Keratinocyte (primary cell): Measurements from ENCODE around the gene DHRSX. TPM values are rescaled to one million over a fixed set of nuclear protein-coding genes. Genes with fewer than 3 reads are reported as not detected.

Experiments used
- DNase-seq: peaks from one replicate; pipeline ENCODE4 v3.0.0-alpha.2; 2011; ENCODE audit warnings: low read depth, missing footprints, low spot score
- FAIRE-seq: peaks from 2 replicates; lab custom pipeline; 2011; peaks lifted over from hg19 to GRCh38; lab: Jason Lieb, UNC
- H2AFZ ChIP-seq: 2 replicates; pipeline ENCODE4 v1.6.0; 2012; ENCODE audit warnings: low read length, control low read depth, inconsistent platforms; ENCODE audit not compliant: control insufficient read depth
- H3K27ac ChIP-seq: 2 replicates; pipeline ENCODE4 v1.5.1; 2011; ENCODE audit warnings: low read length; ENCODE audit not compliant: control insufficient read depth, insufficient read depth
- H3K27me3 ChIP-seq: 3 replicates; pipeline ENCODE4 v1.6.0; 2011; ENCODE audit warnings: low read length; ENCODE audit not compliant: control insufficient read depth, insufficient read depth; ENCODE audit errors: extremely low read depth
- H3K36me3 ChIP-seq, 2 experiments: 2 replicates in 1 of 2; 3 replicates in 1 of 2; pipeline ENCODE4 v1.5.1; 2011; ENCODE audit warnings: low read length in 2 of 2, mild to moderate bottlenecking in 1 of 2; ENCODE audit not compliant: control insufficient read depth in 2 of 2, insufficient read depth in 2 of 2; ENCODE audit errors: extremely low read depth in 1 of 2
- H3K4me1 ChIP-seq: 3 replicates; pipeline ENCODE4 v1.5.1; 2011; ENCODE audit warnings: low read length; ENCODE audit not compliant: control insufficient read depth, insufficient read depth; ENCODE audit errors: extremely low read depth
- H3K4me2 ChIP-seq: 3 replicates; pipeline ENCODE4 v1.6.0; 2011; ENCODE audit warnings: low read depth, low read length; ENCODE audit not compliant: control insufficient read depth, insufficient read depth; ENCODE audit errors: extremely low read depth
- H3K4me3 ChIP-seq, 3 experiments: fragments of 200-600 bp in 1 of 3; sonication (generic) in 1 of 3; 2 replicates in 2 of 3; 3 replicates in 1 of 3; pipeline ENCODE4 v1.5.1; 2011 to 2016; ENCODE audit warnings: low read length in 3 of 3, mild to moderate bottlenecking in 3 of 3, control low read depth in 2 of 3, inconsistent platforms in 1 of 3, low read depth in 1 of 3, mixed read lengths in 1 of 3, mixed run types in 1 of 3, moderate library complexity in 1 of 3; ENCODE audit not compliant: control insufficient read depth in 2 of 3, insufficient read depth in 2 of 3; ENCODE audit errors: extremely low read depth in 1 of 3
- H3K79me2 ChIP-seq: 2 replicates; pipeline ENCODE4 v1.6.0; 2012; ENCODE audit warnings: low read length; ENCODE audit not compliant: control insufficient read depth, insufficient read depth
- H3K9ac ChIP-seq: 3 replicates; pipeline ENCODE4 v1.6.0; 2011; ENCODE audit warnings: low read length; ENCODE audit not compliant: control insufficient read depth, insufficient read depth; ENCODE audit errors: extremely low read depth
- H3K9me1 ChIP-seq: 3 replicates; pipeline ENCODE4 v1.6.0; 2011; ENCODE audit warnings: low read length; ENCODE audit not compliant: control insufficient read depth, insufficient read depth; ENCODE audit errors: extremely low read depth
- H3K9me3 ChIP-seq: 2 replicates; pipeline ENCODE4 v1.5.1; 2012; ENCODE audit warnings: low read depth, low read length; ENCODE audit not compliant: control insufficient read depth
- H4K20me1 ChIP-seq: 3 replicates; pipeline ENCODE4 v1.6.0; 2011; ENCODE audit warnings: low read length; ENCODE audit not compliant: control insufficient read depth, insufficient read depth; ENCODE audit errors: extremely low read depth
- EZH2 ChIP-seq: IDR thresholded peaks from one replicate; pipeline ENCODE4 v1.6.1; 2012; ENCODE audit warnings: inconsistent platforms, mild to moderate bottlenecking, low read length, moderate library complexity
- dilution Hi-C: fragments of 300-500 bp; cut with MboI; formaldehyde crosslinking; loops from one replicate; pipeline ENCODE4 v1.7.0; 2020; ENCODE audit warnings: low sequenced_read_pairs; ENCODE audit not compliant: extremely low pct_ligation_motif_present
- polyA plus RNA-seq, 5 experiments: library from polyadenylated mRNA; depleted of rRNA in 3 of 5; stranded (reverse) in 3 of 5; stranded (forward) in 1 of 5; unstranded in 1 of 5; fragments of >200 nt; gene quantifications; 1 replicate in 1 of 5; 2 replicates in 3 of 5; 3 replicates in 1 of 5; pipeline versions ENCODE4 v1.2.1 to v1.2.3, GENCODE V29; 2011 to 2012; ENCODE audit warnings: missing spikeins in 2 of 5, low read depth in 1 of 5, low replicate concordance in 1 of 5
- TF ChIP-seq, protein P1 (sequence below), 3 experiments: IDR thresholded peaks in 1 of 3; conservative IDR thresholded peaks in 1 of 3; optimal IDR thresholded peaks in 1 of 3; 2 replicates in 2 of 3; 3 replicates in 1 of 3; pipeline versions ENCODE3 to v1.5.1; 2011; ENCODE audit warnings: low read length in 3 of 3, mild to moderate bottlenecking in 3 of 3, moderate library complexity in 2 of 3, control low read depth in 1 of 3, inconsistent platforms in 1 of 3; ENCODE audit not compliant: insufficient read depth in 2 of 3; ENCODE audit errors: extremely low read depth in 1 of 3

The DHRSX gene
- polyA plus RNA-seq, 1 donor (not counting 4 experiments of a cell fraction or from before 2014, with no cell fraction given): 20.4 TPM

DNA sequence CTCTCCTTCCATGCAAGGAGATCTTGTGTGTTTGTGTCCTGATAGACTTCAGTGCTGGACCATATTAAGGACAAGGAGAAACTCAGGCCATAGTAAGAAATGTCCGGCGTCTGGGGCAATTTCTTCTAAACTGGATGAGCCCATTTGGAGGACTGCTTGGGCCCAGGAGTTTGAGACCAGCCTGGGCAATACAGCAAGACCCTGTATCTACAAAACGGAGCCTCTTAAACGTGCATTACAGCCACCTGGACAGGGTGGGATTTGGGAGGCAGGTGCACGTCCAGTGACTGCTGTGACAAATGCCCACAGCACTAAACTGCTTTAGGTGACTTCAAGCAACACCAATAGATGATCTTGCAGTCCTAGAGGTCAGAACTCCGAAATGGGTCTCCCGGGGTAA, 311.9 kb downstream of the DHRSX start:
- dilution Hi-C loops: no loop called here
- Histone ChIP-seq H3K4me1 (no peaks in the 10 kb centered on the region), H4K20me1 (no peaks in the 10 kb centered on the region), H3K27ac (no peak overlapping the region), H3K9me1 (no peaks in the 10 kb centered on the region), H3K4me2 (no peak overlapping the region), H3K9me3 (peaks cover 1% of the 10 kb centered on the region), H3K4me3 (no peak overlapping the region), H3K9ac (no peak overlapping the region), H3K27me3 (no peaks in the 10 kb centered on the region), H3K79me2 (no peaks in the 10 kb centered on the region), H2AFZ (no peak overlapping the region), H3K36me3 (no peaks in the 10 kb centered on the region)
- DNase-seq (no peak), FAIRE-seq (no peak)
- TF ChIP-seq EZH2: no peak
- TF ChIP-seq, protein P1, sequence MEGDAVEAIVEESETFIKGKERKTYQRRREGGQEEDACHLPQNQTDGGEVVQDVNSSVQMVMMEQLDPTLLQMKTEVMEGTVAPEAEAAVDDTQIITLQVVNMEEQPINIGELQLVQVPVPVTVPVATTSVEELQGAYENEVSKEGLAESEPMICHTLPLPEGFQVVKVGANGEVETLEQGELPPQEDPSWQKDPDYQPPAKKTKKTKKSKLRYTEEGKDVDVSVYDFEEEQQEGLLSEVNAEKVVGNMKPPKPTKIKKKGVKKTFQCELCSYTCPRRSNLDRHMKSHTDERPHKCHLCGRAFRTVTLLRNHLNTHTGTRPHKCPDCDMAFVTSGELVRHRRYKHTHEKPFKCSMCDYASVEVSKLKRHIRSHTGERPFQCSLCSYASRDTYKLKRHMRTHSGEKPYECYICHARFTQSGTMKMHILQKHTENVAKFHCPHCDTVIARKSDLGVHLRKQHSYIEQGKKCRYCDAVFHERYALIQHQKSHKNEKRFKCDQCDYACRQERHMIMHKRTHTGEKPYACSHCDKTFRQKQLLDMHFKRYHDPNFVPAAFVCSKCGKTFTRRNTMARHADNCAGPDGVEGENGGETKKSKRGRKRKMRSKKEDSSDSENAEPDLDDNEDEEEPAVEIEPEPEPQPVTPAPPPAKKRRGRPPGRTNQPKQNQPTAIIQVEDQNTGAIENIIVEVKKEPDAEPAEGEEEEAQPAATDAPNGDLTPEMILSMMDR (optimal IDR thresholded peaks at IDR 0.05 in 1 of 3, IDR thresholded peaks at IDR 0.05 in 1 of 3, conservative IDR thresholded peaks at IDR 0.05 in 1 of 3; ENCODE audit: extremely low read depth in 1 of 3, insufficient read depth in 2 of 3, low read length in 3 of 3): no peak

DNA sequence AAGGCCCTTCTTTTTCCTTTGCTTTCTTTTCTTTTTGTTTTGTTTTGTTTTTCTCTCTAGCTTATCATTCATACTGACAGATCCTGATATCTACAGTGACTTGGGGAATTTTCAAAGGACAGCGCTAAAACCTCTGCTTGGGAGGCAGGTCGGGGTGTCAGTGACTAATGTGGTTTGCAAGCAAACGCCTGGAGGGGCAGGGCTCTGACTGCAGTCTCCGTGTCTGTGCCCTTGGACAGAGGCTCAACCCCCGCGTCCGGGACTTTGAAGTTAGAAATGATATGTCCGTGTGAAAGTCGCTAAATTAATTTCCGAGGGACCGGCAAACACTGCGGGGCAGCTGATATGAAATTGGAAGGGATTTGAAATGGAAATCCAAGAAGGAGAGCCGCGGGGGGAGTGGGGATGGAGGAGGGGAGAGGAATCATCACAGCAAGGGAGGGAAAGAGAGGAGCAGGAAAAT, 312.4 kb downstream of the DHRSX start:
- Histone ChIP-seq H3K9me3 (peaks cover 1% of the 10 kb centered on the region), H2AFZ (no peak overlapping the region)
- DNase-seq: no peak

More for the DNA sequence above, 312.4 kb downstream of the DHRSX start:
- Histone ChIP-seq H3K9me1 (no peaks in the 10 kb centered on the region), H3K4me2 (no peak overlapping the region), H3K27me3 (no peaks in the 10 kb centered on the region), H3K4me1 (peaks cover 2% of the 10 kb centered on the region), H3K4me3 (no peak overlapping the region), H4K20me1 (no peaks in the 10 kb centered on the region), H3K79me2 (no peaks in the 10 kb centered on the region), H3K9ac (no peak overlapping the region), H3K27ac (no peak overlapping the region), H3K36me3 (no peaks in the 10 kb centered on the region)
- dilution Hi-C loops: no loop called here
- FAIRE-seq: no peak
- TF ChIP-seq, protein P1 (optimal IDR thresholded peaks at IDR 0.05 in 1 of 3, IDR thresholded peaks at IDR 0.05 in 1 of 3, conservative IDR thresholded peaks at IDR 0.05 in 1 of 3; ENCODE audit: extremely low read depth in 1 of 3, insufficient read depth in 2 of 3, low read length in 3 of 3): no peak
- TF ChIP-seq EZH2: no peak
